HCT116 (cell line): ENCODE results near the gene CDC42BPA.

Experiments
- ATF3 ChIP-seq: IDR thresholded peaks from 2 replicates; pipeline ENCODE4 v1.6.1; 2012
- CTCF ChIP-seq, 3 experiments: fragments of 200-600 bp in 1 of 3; sonication (generic) in 1 of 3; IDR thresholded peaks in 2 of 3; conservative IDR thresholded peaks in 1 of 3; 2 replicates each; pipeline ENCODE4 v1.5.1; 2012 to 2017; ENCODE audit warnings: low read depth in 2 of 3, low read length in 2 of 3, antibody characterized with exemption in 1 of 3, borderline replicate concordance in 1 of 3, control low read depth in 1 of 3, mild to moderate bottlenecking in 1 of 3, mixed read lengths in 1 of 3, mixed run types in 1 of 3, moderate library complexity in 1 of 3; ENCODE audit not compliant: insufficient read depth in 1 of 3
- EZH2 ChIP-seq: fragments of 200-600 bp; sonication (generic); IDR thresholded peaks from 2 replicates; pipeline ENCODE4 v1.6.1; 2017; ENCODE audit warnings: antibody characterized with exemption, mixed run types
- JUND ChIP-seq: IDR thresholded peaks from 2 replicates; pipeline ENCODE4 v1.6.1; 2012
- MAX ChIP-seq: IDR thresholded peaks from 2 replicates; pipeline ENCODE4 v1.6.1; 2012
- POLR2A ChIP-seq: IDR thresholded peaks from 2 replicates; pipeline ENCODE4 v1.7.0; 2011; ENCODE audit warnings: borderline replicate concordance; ENCODE audit not compliant: insufficient read depth, insufficient read length; ENCODE audit errors: extremely low read depth
- POLR2AphosphoS5 ChIP-seq: IDR thresholded peaks from 2 replicates; pipeline ENCODE4 v1.6.1; 2011; ENCODE audit warnings: mild to moderate bottlenecking, low read depth, low read length, moderate library complexity
- SP1 ChIP-seq: IDR thresholded peaks from 2 replicates; pipeline ENCODE4 v1.6.1; 2012; ENCODE audit warnings: low read depth
- SRF ChIP-seq: IDR thresholded peaks from 2 replicates; pipeline ENCODE4 v1.6.1; 2012; ENCODE audit warnings: low read depth
- ZNF274 ChIP-seq: fragments of 200-500 bp; sonication (Bioruptor generic); IDR thresholded peaks from 2 replicates; pipeline ENCODE4 v1.6.1; 2014; ENCODE audit warnings: mild to moderate bottlenecking, low read depth, low read length, inconsistent platforms

GRCh38 chr1:226945106-226945857, 373.0 kb downstream of the CDC42BPA start:
- no peak for TF ChIP-seq EZH2
- no peak for TF ChIP-seq CTCF (IDR thresholded peaks at IDR 0.05 in 2 of 3, conservative IDR thresholded peaks at IDR 0.05 in 1 of 3; ENCODE audit: borderline replicate concordance in 1 of 3, insufficient read depth in 1 of 3, low read depth in 2 of 3, low read length in 2 of 3)
- no peak for TF ChIP-seq ZNF274
- no peak for TF ChIP-seq POLR2AphosphoS5
- TF ChIP-seq JUND = no peak
- TF ChIP-seq SP1 = no peak
- TF ChIP-seq POLR2A = no peak
- TF ChIP-seq ATF3 = no peak
- no peak for TF ChIP-seq SRF
- no peak for TF ChIP-seq MAX
